Measurements from ENCODE around the gene CWF19L2.
"Not testable (repeated sequence)": the region's sequence is repeated elsewhere in the genome, so short reads cannot be mapped to it uniquely, and the experiment has no call there.

The CWF19L2 gene

DNA sequence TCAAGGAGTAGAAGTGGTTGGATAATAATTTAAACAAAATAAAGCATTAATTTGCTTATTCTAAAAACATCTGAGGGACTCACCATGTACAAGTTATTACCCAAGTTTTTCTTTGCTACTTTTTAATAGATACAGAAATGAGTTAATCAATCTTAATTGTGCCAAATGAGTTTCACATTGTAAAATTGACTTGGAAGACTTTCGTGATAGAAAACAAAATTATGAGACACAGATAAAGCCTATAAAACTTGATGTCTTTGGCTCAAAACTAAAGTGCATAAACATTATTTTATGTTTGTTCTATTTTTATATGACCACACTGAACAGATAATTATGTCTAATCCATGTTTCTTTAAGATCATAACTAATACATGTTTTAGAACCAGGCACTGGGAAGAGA lies 10.1 kb upstream of the CWF19L2 start:
- Mint-ChIP-seq H3K4me1 (no peaks in the 10 kb centered on the region), H3K27ac (no peak overlapping the region), H3K27me3 (peaks cover 19% of the 10 kb centered on the region), H3K9me3 (peaks cover 6% of the 10 kb centered on the region), H3K36me3 (no peaks in the 10 kb centered on the region), H3K4me3 (no peak overlapping the region)
- CTCF ChIA-PET: no interaction called here
- no peak for DNase-seq

DNA sequence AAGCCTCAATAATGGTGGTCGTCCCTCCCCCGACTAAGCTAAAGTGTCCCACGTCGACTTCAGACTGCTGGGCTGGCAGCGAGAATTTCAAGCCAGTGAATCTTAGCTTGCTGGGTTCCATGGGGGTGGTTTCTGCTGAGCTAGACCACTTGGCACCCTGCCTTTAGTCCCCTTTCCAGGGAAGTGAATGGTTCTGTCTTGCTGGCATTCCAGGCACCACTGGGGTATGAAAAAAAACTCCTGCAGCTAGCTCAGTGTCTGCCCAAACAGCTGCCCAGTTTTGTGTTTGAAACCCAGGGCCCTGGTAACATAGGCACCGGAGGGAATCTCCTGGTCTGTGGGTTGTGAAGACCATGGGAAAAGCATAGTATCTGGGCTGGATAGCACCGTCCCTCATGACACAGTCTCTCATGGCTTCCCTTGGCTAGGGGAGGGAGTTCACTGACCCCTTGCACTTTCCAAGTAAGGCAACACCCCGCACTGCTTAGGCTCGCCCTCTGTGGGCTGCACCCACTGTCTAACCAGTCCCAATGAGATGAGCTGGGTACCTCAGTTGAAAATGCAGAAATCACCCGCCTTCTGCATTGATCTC lies 8.7 kb upstream of the CWF19L2 start:
- CTCF ChIA-PET, H3K4me3 Mint-ChIP-seq, H3K9me3 Mint-ChIP-seq, H3K27ac Mint-ChIP-seq, H3K36me3 Mint-ChIP-seq, DNase-seq, H3K4me1 Mint-ChIP-seq: not testable (repeated sequence)
- H3K27me3 Mint-ChIP-seq: peaks cover 21% of the 10 kb centered on the region

DNA sequence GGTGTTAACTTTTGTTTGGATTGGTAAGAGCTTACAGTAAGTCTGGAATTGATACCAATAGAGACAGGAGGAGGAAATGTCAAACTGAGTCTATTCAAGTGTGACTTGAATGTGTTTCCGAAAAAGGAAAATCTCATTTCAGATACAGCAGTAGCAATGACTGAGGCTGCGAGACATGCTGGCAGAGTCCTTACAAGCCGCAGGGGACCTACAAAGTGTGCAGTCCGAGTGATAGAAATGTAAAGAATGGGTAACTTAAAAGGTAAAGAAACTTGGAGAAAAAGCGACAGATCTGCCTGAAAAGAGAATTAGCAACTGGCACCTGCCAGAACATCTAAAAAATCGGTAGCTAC lies 444 bp downstream of the CWF19L2 start:
- peak overlapping the region; percentile 88 for H3K27ac Mint-ChIP-seq
- H3K4me3 Mint-ChIP-seq: peak overlapping the region; percentile 81
- no peaks in the 10 kb centered on the region for H3K27me3 Mint-ChIP-seq
- peaks cover 11% of the 10 kb centered on the region for H3K36me3 Mint-ChIP-seq
- H3K9me3 Mint-ChIP-seq: no peaks in the 10 kb centered on the region
- H3K4me1 Mint-ChIP-seq: peaks cover 35% of the 10 kb centered on the region
- CTCF ChIA-PET: no interaction called here
- DNase-seq: peak; percentile 31

GRCh38 chr11:107453594-107454286 lies 3.9 kb downstream of the CWF19L2 start:
- no peak overlapping the region for H3K4me3 Mint-ChIP-seq
- no peaks in the 10 kb centered on the region for H3K9me3 Mint-ChIP-seq
- DNase-seq: no peak
- CTCF ChIA-PET: no interaction called here
- peaks cover 33% of the 10 kb centered on the region for H3K4me1 Mint-ChIP-seq
- H3K27ac Mint-ChIP-seq: no peak overlapping the region
- H3K27me3 Mint-ChIP-seq: no peaks in the 10 kb centered on the region
- H3K36me3 Mint-ChIP-seq: peaks cover 18% of the 10 kb centered on the region

GRCh38 chr11:107446822-107447431 lies 10.7 kb downstream of the CWF19L2 start:
- H3K4me1 Mint-ChIP-seq: no peaks in the 10 kb centered on the region
- DNase-seq: no peak
- no peaks in the 10 kb centered on the region for H3K9me3 Mint-ChIP-seq
- peaks cover 43% of the 10 kb centered on the region for H3K36me3 Mint-ChIP-seq
- CTCF ChIA-PET: no interaction called here
- no peaks in the 10 kb centered on the region for H3K27me3 Mint-ChIP-seq
- no peak overlapping the region for H3K27ac Mint-ChIP-seq
- H3K4me3 Mint-ChIP-seq: no peak overlapping the region

DNA sequence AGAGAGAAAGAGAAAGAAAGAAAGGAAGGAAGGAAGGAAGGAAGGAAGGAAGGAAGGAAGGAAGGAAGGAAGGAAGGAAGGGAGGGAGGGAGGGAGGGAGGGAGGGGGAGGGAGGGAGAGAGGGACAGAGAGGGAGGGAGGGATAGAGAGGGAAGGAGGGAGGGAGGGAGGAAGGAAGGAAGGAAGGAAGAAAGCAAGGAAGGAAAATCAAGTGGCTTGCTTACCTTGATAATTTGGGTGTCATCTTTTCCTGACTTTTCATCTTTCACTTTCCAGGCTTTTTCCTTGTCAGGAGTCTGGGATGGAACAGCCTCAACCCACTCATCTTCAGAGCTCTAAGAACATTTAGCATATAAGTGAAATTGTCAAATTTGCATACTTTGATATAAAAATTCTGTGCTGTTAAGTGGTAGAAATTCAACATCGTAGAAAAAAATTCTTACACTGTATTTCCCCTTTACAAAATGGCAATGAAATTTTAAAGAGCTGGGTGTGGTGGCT lies 14.9 kb downstream of the CWF19L2 start:
- Mint-ChIP-seq H3K27me3 (no peaks in the 10 kb centered on the region), H3K27ac (no peak overlapping the region), H3K36me3 (peaks cover 61% of the 10 kb centered on the region), H3K4me3 (no peak overlapping the region), H3K4me1 (no peaks in the 10 kb centered on the region), H3K9me3 (no peaks in the 10 kb centered on the region)
- CTCF ChIA-PET: no interaction called here
- no peak for DNase-seq

GRCh38 chr11:107439586-107440167 lies 17.9 kb downstream of the CWF19L2 start:
- DNase-seq: no peak
- CTCF ChIA-PET: no interaction called here
- H3K27me3 Mint-ChIP-seq: no peaks in the 10 kb centered on the region
- no peaks in the 10 kb centered on the region for H3K9me3 Mint-ChIP-seq
- H3K4me3 Mint-ChIP-seq: no peak overlapping the region
- no peaks in the 10 kb centered on the region for H3K4me1 Mint-ChIP-seq
- peaks cover 47% of the 10 kb centered on the region for H3K36me3 Mint-ChIP-seq
- H3K27ac Mint-ChIP-seq: no peak overlapping the region

DNA sequence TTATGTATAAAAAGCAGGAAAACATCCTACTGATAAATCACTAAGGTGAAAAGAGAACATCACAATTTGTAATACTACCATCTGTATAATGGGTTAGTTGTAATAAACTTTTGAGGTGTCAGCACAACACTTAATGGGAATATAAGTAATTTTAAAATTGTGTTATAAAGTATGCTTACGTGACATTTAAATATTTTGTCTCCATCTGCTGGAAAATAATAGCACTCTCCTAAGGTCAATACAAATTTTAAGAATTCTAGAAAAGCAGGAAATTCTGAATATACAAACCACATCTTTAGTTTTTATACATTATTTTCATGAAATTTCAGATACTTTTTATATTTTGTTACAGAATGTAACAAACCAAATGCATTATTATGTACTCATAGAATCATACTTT lies 19.5 kb downstream of the CWF19L2 start:
- no peak for DNase-seq
- H3K27me3 Mint-ChIP-seq: no peaks in the 10 kb centered on the region
- H3K4me1 Mint-ChIP-seq: no peaks in the 10 kb centered on the region
- peaks cover 35% of the 10 kb centered on the region for H3K36me3 Mint-ChIP-seq
- H3K4me3 Mint-ChIP-seq: no peak overlapping the region
- no peak overlapping the region for H3K27ac Mint-ChIP-seq
- CTCF ChIA-PET: no interaction called here
- no peaks in the 10 kb centered on the region for H3K9me3 Mint-ChIP-seq

DNA sequence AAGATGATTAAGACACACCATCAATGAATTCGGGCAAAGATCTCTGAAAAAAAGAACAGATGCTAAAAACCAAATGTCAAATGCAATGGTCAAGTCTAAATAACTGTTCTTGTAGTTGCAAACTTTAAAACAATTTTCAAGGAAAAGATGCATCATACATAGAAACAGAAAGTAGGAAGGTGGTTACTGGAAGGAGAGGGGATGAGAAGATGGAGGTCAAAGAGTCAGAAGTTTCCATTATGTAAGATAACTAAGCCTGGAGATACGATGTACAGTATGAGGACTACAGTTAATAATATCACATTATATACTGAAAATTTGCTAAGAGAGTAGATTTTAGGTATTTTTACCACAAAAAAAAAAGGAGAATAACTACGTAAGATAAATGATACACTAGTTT lies 27.1 kb downstream of the CWF19L2 start:
- H3K27me3 Mint-ChIP-seq: no peaks in the 10 kb centered on the region
- CTCF ChIA-PET: no interaction called here
- DNase-seq: no peak

GRCh38 chr11:107427569-107428180 lies 29.9 kb downstream of the CWF19L2 start:
- H3K27me3 Mint-ChIP-seq: no peaks in the 10 kb centered on the region
- H3K4me1 Mint-ChIP-seq: no peaks in the 10 kb centered on the region
- CTCF ChIA-PET: no interaction called here
- DNase-seq: no peak
- H3K4me3 Mint-ChIP-seq: no peak overlapping the region
- H3K27ac Mint-ChIP-seq: no peak overlapping the region
- H3K9me3 Mint-ChIP-seq: no peaks in the 10 kb centered on the region
- H3K36me3 Mint-ChIP-seq: peaks cover 23% of the 10 kb centered on the region

More for the DNA sequence above, 27.1 kb downstream of the CWF19L2 start:
- Mint-ChIP-seq H3K9me3 (no peaks in the 10 kb centered on the region), H3K36me3 (peaks cover 25% of the 10 kb centered on the region), H3K4me3 (no peak overlapping the region), H3K4me1 (no peaks in the 10 kb centered on the region), H3K27ac (no peak overlapping the region)

DNA sequence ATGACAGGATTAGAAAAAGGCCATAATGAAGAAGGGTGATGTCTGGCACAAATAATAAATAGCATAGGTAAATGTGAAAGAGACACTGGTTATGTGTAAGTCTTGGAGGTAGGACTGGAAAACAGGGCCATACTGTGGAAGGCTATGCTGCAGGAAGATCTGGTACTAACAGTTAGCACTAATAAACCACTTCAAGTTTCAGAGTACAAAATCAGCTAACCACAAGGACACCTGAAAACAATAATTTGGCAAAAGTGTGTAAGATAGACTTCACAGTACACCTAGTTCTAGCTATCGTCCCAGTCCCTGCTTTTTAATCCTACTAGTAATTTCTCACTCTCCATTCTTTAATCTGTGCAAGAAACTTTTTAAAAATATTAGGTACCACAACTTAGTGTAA lies 44.3 kb downstream of the CWF19L2 start:
- no peak for DNase-seq
- H3K27me3 Mint-ChIP-seq: no peaks in the 10 kb centered on the region
- CTCF ChIA-PET: no interaction called here
- no peaks in the 10 kb centered on the region for H3K9me3 Mint-ChIP-seq
- H3K27ac Mint-ChIP-seq: peak overlapping the region; percentile 7
- H3K4me1 Mint-ChIP-seq: no peaks in the 10 kb centered on the region
- H3K4me3 Mint-ChIP-seq: no peak overlapping the region
- peaks cover 27% of the 10 kb centered on the region for H3K36me3 Mint-ChIP-seq

- Mint-ChIP-seq H3K27me3 (no peaks in the 10 kb centered on the region), H3K4me1 (no peaks in the 10 kb centered on the region), H3K36me3 (peaks cover 22% of the 10 kb centered on the region), H3K27ac (no peak overlapping the region), H3K4me3 (no peak overlapping the region), H3K9me3 (no peaks in the 10 kb centered on the region)
- no peak for DNase-seq
- CTCF ChIA-PET: no interaction called here
Measured at GRCh38 chr11:107408762-107409211, 48.8 kb downstream of the CWF19L2 start.

- H3K4me1 Mint-ChIP-seq: no peaks in the 10 kb centered on the region
Measured at GRCh38 chr11:107405260-107405659, 52.4 kb downstream of the CWF19L2 start.

DNA sequence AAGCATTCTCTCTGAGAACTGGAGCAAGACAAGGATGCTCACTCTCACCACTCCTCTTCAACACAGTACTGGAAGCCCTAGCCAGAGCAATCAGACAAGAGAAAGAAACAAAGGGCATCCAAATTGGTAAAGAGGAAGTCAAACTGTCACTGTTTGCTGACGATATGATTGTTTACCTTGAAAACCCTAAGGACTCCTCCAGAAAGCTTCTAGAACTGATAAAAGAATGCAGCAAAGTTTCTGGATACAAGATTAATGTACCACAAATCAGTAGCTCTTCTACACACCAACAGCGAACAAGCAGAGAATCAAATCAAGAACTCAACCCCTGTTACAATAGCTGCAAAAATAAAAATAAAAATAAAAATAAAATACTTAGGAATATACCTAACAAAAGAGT lies 56.5 kb downstream of the CWF19L2 start:
- H3K27me3 Mint-ChIP-seq, H3K9me3 Mint-ChIP-seq, H3K4me3 Mint-ChIP-seq, H3K4me1 Mint-ChIP-seq, CTCF ChIA-PET, H3K27ac Mint-ChIP-seq, DNase-seq: not testable (repeated sequence)
- peaks cover 37% of the 10 kb centered on the region for H3K36me3 Mint-ChIP-seq

More at GRCh38 chr11:107405260-107405659, 52.4 kb downstream of the CWF19L2 start:
- Mint-ChIP-seq H3K27ac (no peak overlapping the region), H3K27me3 (no peaks in the 10 kb centered on the region), H3K4me3 (no peak overlapping the region), H3K36me3 (peaks cover 20% of the 10 kb centered on the region), H3K9me3 (peaks cover 4% of the 10 kb centered on the region)
- DNase-seq: no peak
- CTCF ChIA-PET: no interaction called here

All from activated naive CD4-positive, alpha-beta T cell treated with anti-CD3 and anti-CD28 coated beads, Interleukin-2, amount 10 ng/mL, durations not matched to agents 7 days and 5 days (primary cell).